ENCODE results near the gene ECM2.

ECM2 gene

DNA sequence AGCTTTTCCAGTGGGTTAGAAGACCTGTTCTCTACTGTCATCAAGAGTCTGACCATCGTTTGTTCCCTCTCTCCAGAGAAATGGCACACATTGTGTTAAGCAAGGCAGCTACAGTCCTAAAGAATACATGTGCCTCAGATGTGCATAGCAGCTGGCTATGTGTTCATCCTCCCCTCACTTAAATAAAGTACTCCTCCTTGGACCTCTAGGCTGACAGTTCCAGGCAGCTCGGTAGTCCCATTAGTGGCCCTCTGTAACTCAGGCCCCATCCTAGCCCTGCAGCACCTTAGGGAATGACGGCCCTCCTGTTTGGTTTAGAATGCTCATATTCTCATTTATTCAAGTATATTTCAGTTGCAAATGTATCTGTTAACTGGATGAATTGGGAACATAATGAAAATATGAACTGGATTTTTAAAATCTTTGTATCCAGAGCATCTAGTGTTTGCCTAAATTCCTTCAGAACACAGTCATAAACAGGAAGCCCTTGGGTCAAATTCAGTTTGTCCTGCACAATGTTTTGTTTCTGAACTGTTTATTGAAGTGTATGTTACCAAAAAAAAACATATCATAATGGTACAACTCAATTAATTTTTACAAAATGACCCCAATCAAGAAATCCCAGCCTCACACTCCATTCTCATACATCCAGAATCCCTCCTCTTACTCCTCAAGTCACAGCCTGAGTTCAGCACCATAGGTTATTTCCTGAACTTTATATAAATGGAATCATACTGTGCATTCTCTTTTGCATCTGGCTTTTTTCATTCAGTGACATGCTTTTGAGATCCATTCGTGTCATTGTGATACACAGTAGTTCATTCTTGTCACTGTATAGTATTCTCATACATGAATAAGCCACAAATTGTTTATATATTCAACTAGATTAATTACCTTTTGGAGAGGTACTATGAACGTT is 51.9 kb downstream of the ECM2 start:
- Histone ChIP-seq H3K4me2 (ENCODE audit: low read length) (no peak overlapping the region), H3K9ac (ENCODE audit: low read length) (no peak overlapping the region), H3K27me3 (ENCODE audit: insufficient read depth, low read length) (no peaks in the 10 kb centered on the region), H3K9me3 (ENCODE audit: low read length) (no peaks in the 10 kb centered on the region), H3K4me3 (ENCODE audit: low read depth, low read length, poor library complexity, severe bottlenecking) (no peak overlapping the region), H3K27ac (ENCODE audit: low read depth, low read length, poor library complexity, severe bottlenecking) (no peak overlapping the region), H2AFZ (ENCODE audit: low read length) (no peak overlapping the region), H4K20me1 (ENCODE audit: insufficient read depth, low read length) (no peaks in the 10 kb centered on the region), H3K9me2 (ENCODE audit: low read depth, low read length) (no peaks in the 10 kb centered on the region), H3K4me1 (ENCODE audit: insufficient read depth, low read length, severe bottlenecking) (no peaks in the 10 kb centered on the region), H3K36me3 (ENCODE audit: insufficient read depth, low read length) (no peaks in the 10 kb centered on the region; the same call in 1 of the 2 replicates), H3F3A (ENCODE audit: insufficient read depth, low read length) (no peaks in the 10 kb centered on the region), H3K79me2 (ENCODE audit: insufficient read depth, low read length) (no peaks in the 10 kb centered on the region)
- TF ChIP-seq, protein P1, sequence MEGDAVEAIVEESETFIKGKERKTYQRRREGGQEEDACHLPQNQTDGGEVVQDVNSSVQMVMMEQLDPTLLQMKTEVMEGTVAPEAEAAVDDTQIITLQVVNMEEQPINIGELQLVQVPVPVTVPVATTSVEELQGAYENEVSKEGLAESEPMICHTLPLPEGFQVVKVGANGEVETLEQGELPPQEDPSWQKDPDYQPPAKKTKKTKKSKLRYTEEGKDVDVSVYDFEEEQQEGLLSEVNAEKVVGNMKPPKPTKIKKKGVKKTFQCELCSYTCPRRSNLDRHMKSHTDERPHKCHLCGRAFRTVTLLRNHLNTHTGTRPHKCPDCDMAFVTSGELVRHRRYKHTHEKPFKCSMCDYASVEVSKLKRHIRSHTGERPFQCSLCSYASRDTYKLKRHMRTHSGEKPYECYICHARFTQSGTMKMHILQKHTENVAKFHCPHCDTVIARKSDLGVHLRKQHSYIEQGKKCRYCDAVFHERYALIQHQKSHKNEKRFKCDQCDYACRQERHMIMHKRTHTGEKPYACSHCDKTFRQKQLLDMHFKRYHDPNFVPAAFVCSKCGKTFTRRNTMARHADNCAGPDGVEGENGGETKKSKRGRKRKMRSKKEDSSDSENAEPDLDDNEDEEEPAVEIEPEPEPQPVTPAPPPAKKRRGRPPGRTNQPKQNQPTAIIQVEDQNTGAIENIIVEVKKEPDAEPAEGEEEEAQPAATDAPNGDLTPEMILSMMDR (IDR thresholded peaks at IDR 0.05; ENCODE audit: low read length) = no peak
- no peak for TF ChIP-seq EZH2 (IDR thresholded peaks at IDR 0.05; ENCODE audit: borderline replicate concordance, low read length)

DNA sequence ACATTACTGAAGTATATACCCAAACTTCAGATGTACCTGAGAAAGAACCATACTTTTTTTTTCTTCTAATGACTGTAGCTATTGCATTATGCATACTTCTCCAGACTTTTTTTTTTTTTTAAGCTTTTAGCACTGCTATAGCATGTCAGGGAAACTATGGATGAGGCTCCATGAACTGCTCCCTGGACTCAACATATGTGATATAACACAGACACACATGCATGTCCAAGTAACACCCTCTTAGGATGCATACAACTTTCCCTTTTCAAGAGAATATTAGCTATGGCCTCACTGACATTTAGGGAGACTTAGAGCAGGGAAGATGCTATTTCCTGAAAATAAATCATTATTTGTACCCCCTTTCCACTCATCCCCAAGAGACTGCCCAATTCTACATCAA is 53.0 kb downstream of the ECM2 start:
- no peaks in the 10 kb centered on the region for H3K9me2 ChIP-seq (ENCODE audit: low read depth, low read length)
- no peak overlapping the region for H3K4me3 ChIP-seq (ENCODE audit: low read depth, low read length, poor library complexity, severe bottlenecking)
- H3K27ac ChIP-seq (ENCODE audit: low read depth, low read length, poor library complexity, severe bottlenecking) = no peak overlapping the region
- no peak overlapping the region for H3K4me2 ChIP-seq (ENCODE audit: low read length)
- no peak overlapping the region for H2AFZ ChIP-seq (ENCODE audit: low read length)
- H3K4me1 ChIP-seq (ENCODE audit: insufficient read depth, low read length, severe bottlenecking) = no peaks in the 10 kb centered on the region
- no peaks in the 10 kb centered on the region for H3F3A ChIP-seq (ENCODE audit: insufficient read depth, low read length)
- no peaks in the 10 kb centered on the region for H3K27me3 ChIP-seq (ENCODE audit: insufficient read depth, low read length)
- H4K20me1 ChIP-seq (ENCODE audit: insufficient read depth, low read length) = no peaks in the 10 kb centered on the region
- H3K36me3 ChIP-seq (ENCODE audit: insufficient read depth, low read length) = no peaks in the 10 kb centered on the region; the same call in 1 of the 2 replicates
- no peaks in the 10 kb centered on the region for H3K9me3 ChIP-seq (ENCODE audit: low read length)
- no peaks in the 10 kb centered on the region for H3K79me2 ChIP-seq (ENCODE audit: insufficient read depth, low read length)
- TF ChIP-seq, protein P1 (IDR thresholded peaks at IDR 0.05; ENCODE audit: low read length) = no peak
- no peak for TF ChIP-seq EZH2 (IDR thresholded peaks at IDR 0.05; ENCODE audit: borderline replicate concordance, low read length)
- H3K9ac ChIP-seq (ENCODE audit: low read length) = no peak overlapping the region

- Histone ChIP-seq H3K9me3 (ENCODE audit: low read length) (no peaks in the 10 kb centered on the region), H3K27me3 (ENCODE audit: insufficient read depth, low read length) (no peaks in the 10 kb centered on the region), H3K9me2 (ENCODE audit: low read depth, low read length) (no peaks in the 10 kb centered on the region), H3K4me2 (ENCODE audit: low read length) (no peak within 1 kb of the TSS), H3K9ac (ENCODE audit: low read length) (no peak within 1 kb of the TSS), H4K20me1 (ENCODE audit: insufficient read depth, low read length) (no peaks in the 10 kb centered on the region), H3F3A (ENCODE audit: insufficient read depth, low read length) (no peaks in the 10 kb centered on the region), H3K79me2 (ENCODE audit: insufficient read depth, low read length) (no peaks in the 10 kb centered on the region), H3K4me1 (ENCODE audit: insufficient read depth, low read length, severe bottlenecking) (no peaks in the 10 kb centered on the region), H3K4me3 (ENCODE audit: low read depth, low read length, poor library complexity, severe bottlenecking) (no peak within 1 kb of the TSS), H2AFZ (ENCODE audit: low read length) (no peak within 1 kb of the TSS), H3K27ac (ENCODE audit: low read depth, low read length, poor library complexity, severe bottlenecking) (no peak within 1 kb of the TSS), H3K36me3 (ENCODE audit: insufficient read depth, low read length) (no peaks in the 10 kb centered on the region; the same call in 1 of the 2 replicates)
- no peak for TF ChIP-seq EZH2 (IDR thresholded peaks at IDR 0.05; ENCODE audit: borderline replicate concordance, low read length)
- TF ChIP-seq, protein P1 (IDR thresholded peaks at IDR 0.05; ENCODE audit: low read length) = no peak
Observed at GRCh38 chr9:92482329-92482728, 53.5 kb downstream of the ECM2 start, which contains the start of gene ASPN. TSS of gene ASPN (minus strand) at chr9:92482506.
